Measurements from ENCODE around the gene MOSMO. TPM values are rescaled to one million over a fixed set of nuclear protein-coding genes. Genes with fewer than 3 reads are reported as not detected.

The MOSMO gene
- total and polyA plus RNA-seq, 2 of the 13 experiments (the other 11 are each of a cell fraction or from before 2014, with no cell fraction given) = 26.7 to 32.6 TPM

DNA sequence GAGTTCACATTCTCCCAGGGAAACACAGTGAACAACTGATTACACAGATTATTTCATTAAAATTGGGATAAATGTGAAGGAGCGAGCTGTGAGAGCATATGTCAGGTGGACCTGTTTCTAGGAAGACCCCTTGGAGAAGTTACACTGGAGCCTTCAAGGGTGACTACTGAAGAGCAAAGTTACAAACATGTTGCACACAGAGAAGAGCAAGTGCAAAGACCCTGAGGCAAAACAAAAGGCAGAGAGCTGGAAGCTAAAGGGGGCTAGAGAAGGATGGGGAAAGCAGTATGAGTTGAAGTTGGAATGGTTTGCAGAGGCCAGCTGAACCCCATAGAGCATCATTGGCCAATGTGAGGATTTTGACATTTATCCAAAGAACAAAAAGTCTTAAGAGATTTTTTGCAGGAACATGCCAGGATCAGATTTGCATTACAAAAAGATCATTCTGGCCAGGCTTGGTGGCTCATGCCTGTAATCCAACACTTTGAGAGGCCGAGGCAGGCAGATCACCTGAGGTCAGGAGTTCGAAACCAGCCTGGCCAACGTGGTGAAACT lies 21.1 kb upstream of the MOSMO start (continued):
- TF ChIP-seq ETV5 (CRISPR knock-in tag; IDR thresholded peaks at IDR 0.05; ENCODE audit: borderline replicate concordance) (no peak), POLR2G (IDR thresholded peaks at IDR 0.05; ENCODE audit: low read depth, low read length) (peak; percentile 2; the same call in 1 of the 2 replicates), POLR2AphosphoS5 (IDR thresholded peaks at IDR 0.05; ENCODE audit: low read depth, low read length) (peak; percentile 54; the same call in 1 of the 2 replicates), HNF1B (CRISPR knock-in tag; IDR thresholded peaks at IDR 0.05) (0 out of 2 replicates have a peak, but pooled peaks have one; percentile 14), ZNF616 (CRISPR knock-in tag; IDR thresholded peaks at IDR 0.05; ENCODE audit: low read depth) (no peak), MYPOP (CRISPR knock-in tag; IDR thresholded peaks at IDR 0.05) (no peak), ZNF547 (CRISPR knock-in tag; IDR thresholded peaks at IDR 0.05) (no peak), ZFP90 (CRISPR knock-in tag; IDR thresholded peaks at IDR 0.05; ENCODE audit: borderline replicate concordance) (no peak), IKZF1 (IDR thresholded peaks at IDR 0.05) (no peak), AKAP8 (CRISPR knock-in tag; IDR thresholded peaks at IDR 0.05) (no peak), ZNF558 (CRISPR knock-in tag; IDR thresholded peaks at IDR 0.05; ENCODE audit: borderline replicate concordance) (no peak), RBM22 (optimal IDR thresholded peaks at IDR 0.05; ENCODE audit: low read length) (peak; percentile 54), POLR2A (IDR thresholded peaks at IDR 0.05; ENCODE audit: insufficient read depth in 1 of 2, low read depth in 2 of 2, low read length in 2 of 2) (peak in 1 of 2 experiments; percentile 34; a peak in 1 of 4 replicates), YEATS4 (CRISPR knock-in tag; IDR thresholded peaks at IDR 0.05; ENCODE audit: borderline replicate concordance) (no peak), ZNF605 (CRISPR knock-in tag; IDR thresholded peaks at IDR 0.05) (no peak), TEAD3 (CRISPR knock-in tag; optimal IDR thresholded peaks at IDR 0.05; ENCODE audit: borderline replicate concordance) (no peak), MXD4 (CRISPR knock-in tag; IDR thresholded peaks at IDR 0.05) (no peak)
- TF ChIP-seq, protein P1, sequence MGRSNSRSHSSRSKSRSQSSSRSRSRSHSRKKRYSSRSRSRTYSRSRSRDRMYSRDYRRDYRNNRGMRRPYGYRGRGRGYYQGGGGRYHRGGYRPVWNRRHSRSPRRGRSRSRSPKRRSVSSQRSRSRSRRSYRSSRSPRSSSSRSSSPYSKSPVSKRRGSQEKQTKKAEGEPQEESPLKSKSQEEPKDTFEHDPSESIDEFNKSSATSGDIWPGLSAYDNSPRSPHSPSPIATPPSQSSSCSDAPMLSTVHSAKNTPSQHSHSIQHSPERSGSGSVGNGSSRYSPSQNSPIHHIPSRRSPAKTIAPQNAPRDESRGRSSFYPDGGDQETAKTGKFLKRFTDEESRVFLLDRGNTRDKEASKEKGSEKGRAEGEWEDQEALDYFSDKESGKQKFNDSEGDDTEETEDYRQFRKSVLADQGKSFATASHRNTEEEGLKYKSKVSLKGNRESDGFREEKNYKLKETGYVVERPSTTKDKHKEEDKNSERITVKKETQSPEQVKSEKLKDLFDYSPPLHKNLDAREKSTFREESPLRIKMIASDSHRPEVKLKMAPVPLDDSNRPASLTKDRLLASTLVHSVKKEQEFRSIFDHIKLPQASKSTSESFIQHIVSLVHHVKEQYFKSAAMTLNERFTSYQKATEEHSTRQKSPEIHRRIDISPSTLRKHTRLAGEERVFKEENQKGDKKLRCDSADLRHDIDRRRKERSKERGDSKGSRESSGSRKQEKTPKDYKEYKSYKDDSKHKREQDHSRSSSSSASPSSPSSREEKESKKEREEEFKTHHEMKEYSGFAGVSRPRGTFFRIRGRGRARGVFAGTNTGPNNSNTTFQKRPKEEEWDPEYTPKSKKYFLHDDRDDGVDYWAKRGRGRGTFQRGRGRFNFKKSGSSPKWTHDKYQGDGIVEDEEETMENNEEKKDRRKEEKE (IDR thresholded peaks at IDR 0.05) = no peak

All from HepG2 (cell line).